GM12878 (cell line): ENCODE data around the gene AURKAIP1. TPM values are rescaled to one million over a fixed set of nuclear protein-coding genes. Genes with fewer than 3 reads are reported as not detected.

Experiments
- BMI1 ChIP-seq: fragments of 450-650 bp; IDR thresholded peaks from 2 replicates; pipeline ENCODE4 v1.6.1; 2016; ENCODE audit warnings: mild to moderate bottlenecking, moderate library complexity, borderline replicate concordance
- CBFB ChIP-seq: IDR thresholded peaks from 2 replicates; pipeline ENCODE4 v1.6.1; 2016; ENCODE audit warnings: antibody characterized with exemption, low read depth
- CREM ChIP-seq: IDR thresholded peaks from 2 replicates; pipeline ENCODE4 v1.6.1; 2014; ENCODE audit warnings: antibody characterized with exemption, low read depth
- EP300 ChIP-seq, 2 experiments: fragments of 150-350 bp in 1 of 2; IDR thresholded peaks; 2 replicates each; pipeline ENCODE4 v1.6.1; 2011 to 2012; ENCODE audit warnings: low read depth in 2 of 2, low read length in 2 of 2, borderline replicate concordance in 1 of 2, improper control_type of control experiment in 1 of 2, inconsistent platforms in 1 of 2; ENCODE audit not compliant: control insufficient read depth in 1 of 2
- JUND ChIP-seq: IDR thresholded peaks from 2 replicates; pipeline ENCODE4 v1.6.1; 2012; ENCODE audit warnings: low read depth, mild to moderate bottlenecking, low read length, improper control_type of control experiment, moderate library complexity
- LARP7 ChIP-seq: fragments of 450-650 bp; IDR thresholded peaks from 2 replicates; pipeline ENCODE4 v1.6.1; 2017; ENCODE audit warnings: mild to moderate bottlenecking
- MEF2B ChIP-seq: fragments of 450-650 bp; IDR thresholded peaks from 2 replicates; pipeline ENCODE4 v1.6.1; 2018; ENCODE audit warnings: mild to moderate bottlenecking, moderate library complexity; ENCODE audit not compliant: partially characterized antibody, poor library complexity, severe bottlenecking
- MYC ChIP-seq: IDR thresholded peaks from 2 replicates; pipeline ENCODE4 v1.6.1; 2011; ENCODE audit warnings: mild to moderate bottlenecking, low read length, moderate library complexity, inconsistent platforms; ENCODE audit not compliant: insufficient read depth, insufficient replicate concordance, insufficient read length, severe bottlenecking
- POLR2A ChIP-seq: IDR thresholded peaks from 2 replicates; pipeline ENCODE4 v1.6.1; 2011; ENCODE audit warnings: low read depth, mild to moderate bottlenecking, low read length
- POLR2AphosphoS2 ChIP-seq: IDR thresholded peaks from 2 replicates; pipeline ENCODE4 v1.6.1; 2011; ENCODE audit warnings: low read depth, mild to moderate bottlenecking, low read length, improper control_type of control experiment, moderate library complexity
- RB1 ChIP-seq: fragments of 450-650 bp; formaldehyde crosslinking; IDR thresholded peaks from 2 replicates; pipeline ENCODE4 v1.6.1; 2017; ENCODE audit warnings: mild to moderate bottlenecking, borderline replicate concordance
- REST ChIP-seq: IDR thresholded peaks from 2 replicates; pipeline ENCODE4 v1.6.1; 2012; ENCODE audit warnings: mild to moderate bottlenecking, low read depth, low read length
- SREBF1 ChIP-seq: IDR thresholded peaks from 2 replicates; pipeline ENCODE4 v1.6.1; 2012; ENCODE audit warnings: mild to moderate bottlenecking, low read length
- YY1 ChIP-seq: IDR thresholded peaks from 2 replicates; pipeline ENCODE4 v1.6.1; 2011; ENCODE audit warnings: low read depth, mild to moderate bottlenecking, low read length
- ZBED1 ChIP-seq: IDR thresholded peaks from 2 replicates; pipeline ENCODE4 v1.6.1; 2016; ENCODE audit warnings: borderline replicate concordance
- polyA plus RNA-seq, 11 experiments: library from polyadenylated mRNA; depleted of rRNA in 4 of 11; unstranded in 6 of 11; stranded (reverse) in 5 of 11; fragments of >200 nt; fragmentation: Nextera tagmentation in 4 of 11; fragmentation: Illumina TruSeq in 1 of 11; extraction: Ambion mirVana in 4 of 11; extraction: Trizol in 1 of 11; gene quantifications; 1 replicate in 1 of 11; 2 replicates in 10 of 11; pipeline versions ENCODE4 v1.2.1 to v1.2.3, GENCODE V29; 2011 to 2016; ENCODE audit warnings: inconsistent platforms in 2 of 11, missing spikeins in 2 of 11, low read depth in 1 of 11
- total RNA-seq, 4 experiments: library from RNA; depleted of rRNA in 3 of 4; stranded (reverse); fragments of >200 nt in 3 of 4; fragmentation: Illumina TruSeq in 1 of 4; extraction: Trizol in 1 of 4; gene quantifications; 2 replicates each; pipeline versions ENCODE4 v1.2.1 to v1.2.3, GENCODE V29; 2013 to 2021
- TF ChIP-seq, protein P1 (sequence below): IDR thresholded peaks from 2 replicates; pipeline ENCODE4 v1.6.1; 2012; ENCODE audit warnings: low read length, inconsistent platforms
- TF ChIP-seq, protein P2 (sequence below): IDR thresholded peaks from 2 replicates; pipeline ENCODE4 v1.6.1; 2012; ENCODE audit warnings: improper control_type of control experiment, low read depth, low read length; ENCODE audit not compliant: insufficient replicate concordance
- TF ChIP-seq, protein P3 (sequence below): fragments of 150-350 bp; IDR thresholded peaks from 2 replicates; pipeline ENCODE4 v1.6.1; 2014; ENCODE audit warnings: mild to moderate bottlenecking, low read depth, low read length

The AURKAIP1 gene
- total and polyA plus RNA-seq, 10 of the 15 experiments (the other 5 are each of a cell fraction or from before 2014, with no cell fraction given), result 6.5 to 366 (median 120) TPM

- TF ChIP-seq, protein P1, sequence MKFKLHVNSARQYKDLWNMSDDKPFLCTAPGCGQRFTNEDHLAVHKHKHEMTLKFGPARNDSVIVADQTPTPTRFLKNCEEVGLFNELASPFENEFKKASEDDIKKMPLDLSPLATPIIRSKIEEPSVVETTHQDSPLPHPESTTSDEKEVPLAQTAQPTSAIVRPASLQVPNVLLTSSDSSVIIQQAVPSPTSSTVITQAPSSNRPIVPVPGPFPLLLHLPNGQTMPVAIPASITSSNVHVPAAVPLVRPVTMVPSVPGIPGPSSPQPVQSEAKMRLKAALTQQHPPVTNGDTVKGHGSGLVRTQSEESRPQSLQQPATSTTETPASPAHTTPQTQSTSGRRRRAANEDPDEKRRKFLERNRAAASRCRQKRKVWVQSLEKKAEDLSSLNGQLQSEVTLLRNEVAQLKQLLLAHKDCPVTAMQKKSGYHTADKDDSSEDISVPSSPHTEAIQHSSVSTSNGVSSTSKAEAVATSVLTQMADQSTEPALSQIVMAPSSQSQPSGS, result no peak
- TF ChIP-seq LARP7, result peak; percentile 98
- no peak for TF ChIP-seq SREBF1
- TF ChIP-seq JUND, result no peak
- peak; percentile 68 for TF ChIP-seq POLR2A
- TF ChIP-seq POLR2AphosphoS2, result no peak
- TF ChIP-seq MEF2B, result peak; percentile 33
- TF ChIP-seq ZBED1, result no peak
- no peak for TF ChIP-seq BMI1
- TF ChIP-seq CBFB, result no peak
- no peak for TF ChIP-seq EP300 (IDR thresholded peaks at IDR 0.05; ENCODE audit: borderline replicate concordance in 1 of 2, control insufficient read depth in 1 of 2, low read depth in 2 of 2, low read length in 2 of 2)
- peak; percentile 84; the same call in 1 of the 2 replicates for TF ChIP-seq RB1
- TF ChIP-seq REST, result no peak
- peak; percentile 74; the same call in 1 of the 2 replicates for TF ChIP-seq CREM
- no peak for TF ChIP-seq YY1
- peak; percentile 53 for TF ChIP-seq MYC
- TF ChIP-seq, protein P2, sequence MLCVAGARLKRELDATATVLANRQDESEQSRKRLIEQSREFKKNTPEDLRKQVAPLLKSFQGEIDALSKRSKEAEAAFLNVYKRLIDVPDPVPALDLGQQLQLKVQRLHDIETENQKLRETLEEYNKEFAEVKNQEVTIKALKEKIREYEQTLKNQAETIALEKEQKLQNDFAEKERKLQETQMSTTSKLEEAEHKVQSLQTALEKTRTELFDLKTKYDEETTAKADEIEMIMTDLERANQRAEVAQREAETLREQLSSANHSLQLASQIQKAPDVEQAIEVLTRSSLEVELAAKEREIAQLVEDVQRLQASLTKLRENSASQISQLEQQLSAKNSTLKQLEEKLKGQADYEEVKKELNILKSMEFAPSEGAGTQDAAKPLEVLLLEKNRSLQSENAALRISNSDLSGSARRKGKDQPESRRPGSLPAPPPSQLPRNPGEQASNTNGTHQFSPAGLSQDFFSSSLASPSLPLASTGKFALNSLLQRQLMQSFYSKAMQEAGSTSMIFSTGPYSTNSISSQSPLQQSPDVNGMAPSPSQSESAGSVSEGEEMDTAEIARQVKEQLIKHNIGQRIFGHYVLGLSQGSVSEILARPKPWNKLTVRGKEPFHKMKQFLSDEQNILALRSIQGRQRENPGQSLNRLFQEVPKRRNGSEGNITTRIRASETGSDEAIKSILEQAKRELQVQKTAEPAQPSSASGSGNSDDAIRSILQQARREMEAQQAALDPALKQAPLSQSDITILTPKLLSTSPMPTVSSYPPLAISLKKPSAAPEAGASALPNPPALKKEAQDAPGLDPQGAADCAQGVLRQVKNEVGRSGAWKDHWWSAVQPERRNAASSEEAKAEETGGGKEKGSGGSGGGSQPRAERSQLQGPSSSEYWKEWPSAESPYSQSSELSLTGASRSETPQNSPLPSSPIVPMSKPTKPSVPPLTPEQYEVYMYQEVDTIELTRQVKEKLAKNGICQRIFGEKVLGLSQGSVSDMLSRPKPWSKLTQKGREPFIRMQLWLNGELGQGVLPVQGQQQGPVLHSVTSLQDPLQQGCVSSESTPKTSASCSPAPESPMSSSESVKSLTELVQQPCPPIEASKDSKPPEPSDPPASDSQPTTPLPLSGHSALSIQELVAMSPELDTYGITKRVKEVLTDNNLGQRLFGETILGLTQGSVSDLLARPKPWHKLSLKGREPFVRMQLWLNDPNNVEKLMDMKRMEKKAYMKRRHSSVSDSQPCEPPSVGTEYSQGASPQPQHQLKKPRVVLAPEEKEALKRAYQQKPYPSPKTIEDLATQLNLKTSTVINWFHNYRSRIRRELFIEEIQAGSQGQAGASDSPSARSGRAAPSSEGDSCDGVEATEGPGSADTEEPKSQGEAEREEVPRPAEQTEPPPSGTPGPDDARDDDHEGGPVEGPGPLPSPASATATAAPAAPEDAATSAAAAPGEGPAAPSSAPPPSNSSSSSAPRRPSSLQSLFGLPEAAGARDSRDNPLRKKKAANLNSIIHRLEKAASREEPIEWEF, result no peak
- TF ChIP-seq, protein P3, sequence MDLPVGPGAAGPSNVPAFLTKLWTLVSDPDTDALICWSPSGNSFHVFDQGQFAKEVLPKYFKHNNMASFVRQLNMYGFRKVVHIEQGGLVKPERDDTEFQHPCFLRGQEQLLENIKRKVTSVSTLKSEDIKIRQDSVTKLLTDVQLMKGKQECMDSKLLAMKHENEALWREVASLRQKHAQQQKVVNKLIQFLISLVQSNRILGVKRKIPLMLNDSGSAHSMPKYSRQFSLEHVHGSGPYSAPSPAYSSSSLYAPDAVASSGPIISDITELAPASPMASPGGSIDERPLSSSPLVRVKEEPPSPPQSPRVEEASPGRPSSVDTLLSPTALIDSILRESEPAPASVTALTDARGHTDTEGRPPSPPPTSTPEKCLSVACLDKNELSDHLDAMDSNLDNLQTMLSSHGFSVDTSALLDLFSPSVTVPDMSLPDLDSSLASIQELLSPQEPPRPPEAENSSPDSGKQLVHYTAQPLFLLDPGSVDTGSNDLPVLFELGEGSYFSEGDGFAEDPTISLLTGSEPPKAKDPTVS, result no peak
Measured at GRCh38 chr1:1349256-1350012, 25.6 kb downstream of the AURKAIP1 start, which contains the start of gene DVL1 (continued).
